ENCODE data around the gene PET117.
"Not testable (repeated sequence)": the region's sequence is repeated elsewhere in the genome, so short reads cannot be mapped to it uniquely, and the experiment has no call there.

The PET117 gene, protein sequence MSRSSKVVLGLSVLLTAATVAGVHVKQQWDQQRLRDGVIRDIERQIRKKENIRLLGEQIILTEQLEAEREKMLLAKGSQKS

DNA sequence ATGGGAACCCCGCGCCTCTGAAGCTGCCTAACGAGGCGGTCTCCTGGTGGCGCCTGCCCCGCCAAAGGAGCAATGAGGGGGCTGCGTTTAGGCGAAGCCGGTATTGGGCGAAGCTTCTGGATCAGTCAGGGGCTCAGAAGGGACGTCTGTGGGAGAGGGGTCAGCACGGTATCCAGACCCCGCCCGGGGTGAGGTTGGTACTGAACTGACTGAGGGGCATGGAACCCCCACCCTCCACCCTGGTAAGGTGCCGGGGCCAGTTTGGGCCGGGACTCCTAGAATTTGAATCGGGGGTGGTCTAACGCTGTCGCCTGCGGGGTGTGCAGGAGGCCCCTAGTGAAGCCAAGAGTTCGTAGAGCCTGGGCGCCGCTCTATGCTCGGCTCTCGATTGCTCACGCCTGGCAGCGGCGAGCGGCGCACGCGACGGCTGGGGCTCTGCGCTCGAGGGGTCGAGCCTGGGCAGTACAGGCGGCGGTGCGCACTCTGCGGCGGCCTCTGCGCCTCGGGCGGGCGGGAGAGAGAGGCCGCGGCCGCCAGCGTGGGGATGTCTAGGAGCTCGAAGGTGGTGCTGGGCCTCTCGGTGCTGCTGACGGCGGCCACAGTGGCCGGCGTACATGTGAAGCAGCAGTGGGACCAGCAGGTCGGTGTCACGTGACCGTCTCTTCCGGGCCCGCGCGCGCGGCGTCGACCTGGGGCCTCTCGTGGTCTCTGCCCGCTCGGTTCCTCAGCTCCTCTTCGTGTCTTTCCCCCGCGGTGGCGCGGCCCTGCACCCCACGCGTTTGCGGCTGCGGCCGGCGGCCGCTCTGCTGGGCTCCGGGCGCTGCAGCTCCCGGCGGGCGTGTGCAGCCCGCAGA, at the start of gene PET117, which contains the start of gene KAT14:
Gene PET117, plus strand, starts transcription at position 452 of the 854 bp plus-strand sequence. Its CDS starts 93 bp downstream, at position 545.
Gene KAT14, plus strand, starts transcription at position 452 of the 854 bp plus-strand sequence. CDS start 4,798 bp downstream, outside the sequence.
- peak; percentile 90 for DNase-seq (ENCODE audit: low spot score)

DNA sequence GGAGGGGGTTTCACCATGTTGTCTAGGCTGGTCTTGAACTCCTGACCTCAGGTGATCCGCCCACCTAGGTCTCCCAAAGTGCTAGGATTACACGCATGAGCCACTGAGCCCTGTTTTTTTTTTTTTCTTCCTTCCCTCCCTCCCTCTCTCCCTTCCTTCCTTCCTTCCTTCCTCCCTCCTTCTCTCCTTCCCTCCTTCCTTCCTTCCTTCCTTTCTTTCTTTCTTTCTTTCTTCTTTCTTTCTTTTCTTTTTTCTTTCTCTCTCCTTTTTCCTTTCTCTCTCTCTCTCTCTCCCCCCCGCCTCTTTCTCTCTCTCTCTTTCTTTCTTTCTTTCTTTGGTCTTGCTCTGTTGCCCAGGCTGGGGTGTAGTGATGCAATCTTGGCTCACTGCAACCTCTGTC, 49.4 kb upstream of the PET117 start:
- DNase-seq (ENCODE audit: low spot score), result not testable (repeated sequence)

DNA sequence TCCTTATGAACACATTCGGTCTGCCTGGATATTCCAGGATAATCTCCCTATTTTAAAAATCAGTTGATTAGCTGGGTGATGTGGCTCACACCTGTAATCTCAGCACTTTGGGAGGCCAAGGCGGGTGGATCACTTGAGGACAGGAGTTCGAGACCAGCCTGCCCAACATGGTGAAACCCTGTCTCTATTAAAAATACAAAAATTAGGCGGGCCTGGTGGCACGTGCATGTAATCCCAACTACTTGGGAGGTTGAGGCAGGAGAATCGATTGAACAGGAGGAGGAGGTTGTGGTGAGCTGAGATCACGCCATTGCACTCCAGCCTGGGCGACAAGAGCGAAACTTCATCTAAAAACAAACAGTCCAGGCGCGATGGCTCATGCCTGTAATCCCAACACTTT, 48.8 kb upstream of the PET117 start:
- DNase-seq (ENCODE audit: low spot score), result not testable (repeated sequence)

DNA sequence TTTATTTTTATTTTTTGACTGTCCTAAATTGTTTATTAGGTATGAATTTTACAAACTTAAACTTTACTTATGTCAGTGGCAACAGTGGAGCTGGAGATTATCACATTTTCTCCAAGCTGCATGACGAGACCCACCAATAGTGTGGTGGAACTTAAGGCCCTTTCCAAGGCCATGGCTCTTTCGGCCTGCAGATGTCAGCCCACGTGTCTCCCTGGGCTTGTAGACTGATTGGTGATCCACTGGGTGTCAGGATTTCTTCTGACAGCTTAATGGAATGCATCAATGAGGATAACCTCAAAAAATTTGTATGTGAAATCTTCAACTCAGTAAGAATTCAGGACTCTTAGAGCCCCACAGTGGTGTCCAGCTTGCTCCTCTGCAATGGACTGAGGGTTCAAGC, 47.6 kb upstream of the PET117 start:
- no peak for DNase-seq (ENCODE audit: low spot score)

DNA sequence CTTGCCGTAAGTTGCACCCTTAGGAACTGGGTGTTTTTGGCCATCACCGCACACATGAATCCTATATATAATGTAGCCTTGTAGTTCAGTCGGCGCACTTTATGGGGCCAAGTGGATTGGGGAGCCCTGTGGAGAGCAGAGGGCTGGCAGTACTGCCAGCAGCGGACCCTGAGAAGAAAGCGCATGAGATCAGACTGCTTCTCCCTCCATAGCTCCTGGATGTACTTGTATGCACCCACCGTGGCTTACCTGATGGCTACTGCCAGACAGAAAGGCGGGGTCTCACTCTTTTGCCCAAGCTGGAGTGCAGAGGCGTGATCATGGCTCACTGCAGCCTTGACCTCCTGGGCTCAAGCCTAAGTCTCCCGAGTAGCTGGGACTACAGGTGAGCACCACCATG, 47.2 kb upstream of the PET117 start:
- no peak for DNase-seq (ENCODE audit: low spot score)

DNA sequence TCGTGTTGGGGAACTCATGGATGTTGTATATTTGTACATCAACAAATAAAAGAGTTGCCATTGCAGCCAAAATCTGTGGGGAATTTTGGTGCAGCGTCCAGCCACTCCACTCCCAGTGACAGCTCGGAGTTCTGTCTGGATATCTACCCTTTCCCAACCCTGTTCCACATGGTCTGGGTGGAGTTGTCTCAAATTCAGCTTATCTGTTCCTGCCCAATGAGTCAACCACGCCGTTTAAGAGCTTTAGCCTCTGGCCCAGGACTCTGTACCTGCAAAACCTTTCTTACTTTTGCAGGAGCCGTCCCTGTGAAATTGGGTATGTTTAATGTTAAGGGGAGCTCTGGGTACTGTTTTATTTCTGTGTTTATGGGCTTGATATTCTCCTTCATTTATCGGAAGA, 46.0 kb upstream of the PET117 start:
- no peak for DNase-seq (ENCODE audit: low spot score)

DNA sequence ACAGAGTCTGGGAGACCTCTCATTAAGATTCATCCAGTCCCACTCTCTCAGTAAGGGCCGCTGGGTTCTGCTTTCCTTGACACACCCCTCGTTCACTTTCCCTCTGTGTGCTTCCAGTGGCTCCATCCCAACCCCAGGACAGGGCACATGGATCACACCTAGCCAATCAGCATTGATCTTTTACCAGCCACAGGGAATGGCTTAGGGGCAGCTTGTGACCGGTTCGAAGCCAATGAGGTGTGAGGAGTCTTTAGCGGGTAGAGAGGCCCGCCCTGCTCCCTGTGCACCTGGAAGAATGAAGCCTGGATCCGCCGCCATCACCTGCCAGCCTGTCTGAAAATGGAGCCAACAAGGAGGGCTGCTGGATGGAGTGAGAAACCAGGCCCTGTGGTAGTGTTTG, 44.8 kb upstream of the PET117 start:
- DNase-seq (ENCODE audit: low spot score), result no peak

DNA sequence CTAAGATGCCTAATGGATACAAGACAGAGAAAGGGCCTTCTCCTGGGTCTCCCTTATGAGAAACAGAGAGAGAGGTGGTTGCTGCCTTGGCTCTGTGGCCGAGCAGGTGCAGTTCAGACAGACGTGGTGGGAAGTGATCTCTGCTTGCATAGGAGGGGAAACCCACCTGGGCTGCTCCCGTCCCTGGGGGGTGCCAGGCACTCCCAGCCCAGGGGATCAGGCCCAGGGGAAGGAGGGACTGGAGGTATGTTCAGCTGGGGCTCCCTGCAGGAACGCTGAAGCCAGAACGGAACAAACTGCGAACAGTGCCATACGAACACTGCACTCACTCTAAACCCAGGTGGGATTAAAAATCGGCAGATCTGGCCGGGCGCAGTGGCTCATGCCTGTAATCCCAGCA, 44.3 kb upstream of the PET117 start:
- DNase-seq (ENCODE audit: low spot score), result no peak

DNA sequence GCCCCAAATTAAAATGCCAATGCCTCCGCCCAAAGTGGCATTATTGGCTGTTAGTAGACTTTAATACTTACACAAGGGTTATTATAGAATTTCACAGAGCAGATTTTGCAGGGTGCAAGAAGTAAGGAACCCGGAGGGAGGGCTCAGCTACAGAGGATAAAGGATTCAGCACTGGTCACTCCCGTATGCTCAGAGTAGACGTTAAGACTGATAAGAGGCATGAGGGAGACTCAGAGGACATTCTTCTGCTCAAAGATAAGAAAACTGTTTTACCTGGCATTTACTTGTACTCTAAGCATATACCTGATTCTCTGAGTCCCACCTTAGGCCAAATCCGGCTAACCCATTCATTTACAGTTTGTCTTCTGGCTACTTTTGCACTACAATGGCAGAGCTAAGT, 43.5 kb upstream of the PET117 start:
- DNase-seq (ENCODE audit: low spot score), result no peak

DNA sequence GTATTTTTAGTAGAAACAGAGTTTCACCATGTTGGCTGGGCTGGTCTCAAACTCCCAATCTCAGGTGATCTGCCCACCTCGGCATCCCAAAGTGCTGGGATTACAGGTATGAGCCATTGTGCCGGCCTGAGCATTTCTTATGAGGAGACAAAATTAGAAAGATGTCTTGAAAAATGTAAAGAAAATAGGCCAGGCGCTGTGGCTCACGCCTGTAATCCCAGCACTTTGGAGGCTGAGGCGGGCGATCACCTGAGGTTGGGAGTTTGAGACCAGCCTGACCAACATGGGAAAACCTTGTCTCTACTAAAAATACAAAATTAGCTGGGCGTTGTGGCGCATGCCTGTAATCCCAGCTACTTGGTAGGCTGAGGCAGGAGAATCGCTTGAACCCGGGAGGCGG, 37.1 kb upstream of the PET117 start:
- DNase-seq (ENCODE audit: low spot score), result not testable (repeated sequence)

DNA sequence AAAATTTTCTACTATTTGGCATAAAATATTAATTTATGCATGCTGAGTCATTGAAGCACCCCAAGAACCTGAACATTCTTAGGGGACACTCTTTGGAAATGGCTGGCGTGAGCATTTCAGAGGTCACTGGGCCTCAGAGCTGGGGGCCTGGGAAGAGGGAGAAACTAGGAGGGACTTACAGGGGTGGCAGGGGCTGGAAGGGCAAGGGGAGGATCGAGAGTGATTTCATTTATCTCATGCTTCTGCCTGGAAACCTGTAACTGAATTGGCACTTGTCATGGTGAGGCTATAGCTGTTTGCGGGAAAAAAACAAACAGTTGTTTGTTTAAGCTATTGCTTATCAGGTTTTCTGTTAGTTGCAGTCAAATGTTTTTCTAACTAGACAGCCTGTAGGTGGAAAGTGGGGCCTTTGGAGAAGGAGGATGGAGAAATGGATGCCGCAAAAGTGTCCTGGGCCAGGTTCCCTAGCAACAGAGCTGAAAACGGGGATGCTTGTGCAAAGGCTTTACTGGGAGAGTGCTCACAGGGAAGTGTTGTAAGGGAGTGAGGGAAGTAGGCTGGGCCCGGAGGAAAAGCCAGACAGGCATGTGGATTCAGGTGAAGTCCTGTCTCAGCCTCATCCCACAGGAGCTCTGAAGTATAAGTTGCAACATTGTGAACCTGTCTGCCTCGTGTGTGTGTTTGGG, 36.4 kb upstream of the PET117 start:
- DNase-seq (ENCODE audit: low spot score), result no peak

DNA sequence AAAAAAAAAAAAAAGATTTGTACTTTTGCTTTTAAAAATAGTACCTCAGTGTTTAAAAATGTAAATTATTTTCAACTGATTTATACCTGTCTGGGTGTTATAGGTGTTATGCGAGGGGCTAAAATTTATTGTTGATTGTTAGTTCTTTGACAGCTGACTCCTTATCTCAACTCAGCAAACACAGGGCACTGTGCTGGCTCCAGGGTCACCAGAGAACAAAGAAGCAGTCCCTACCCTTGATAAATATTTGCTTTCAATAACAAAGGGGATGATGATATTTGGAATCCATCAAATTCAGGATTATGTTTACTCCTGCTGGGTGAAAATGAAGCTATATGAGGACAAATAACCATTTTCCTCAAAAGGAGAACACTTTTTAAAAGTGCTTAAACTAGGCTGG, 34.2 kb upstream of the PET117 start:
- no peak for DNase-seq (ENCODE audit: low spot score)

DNA sequence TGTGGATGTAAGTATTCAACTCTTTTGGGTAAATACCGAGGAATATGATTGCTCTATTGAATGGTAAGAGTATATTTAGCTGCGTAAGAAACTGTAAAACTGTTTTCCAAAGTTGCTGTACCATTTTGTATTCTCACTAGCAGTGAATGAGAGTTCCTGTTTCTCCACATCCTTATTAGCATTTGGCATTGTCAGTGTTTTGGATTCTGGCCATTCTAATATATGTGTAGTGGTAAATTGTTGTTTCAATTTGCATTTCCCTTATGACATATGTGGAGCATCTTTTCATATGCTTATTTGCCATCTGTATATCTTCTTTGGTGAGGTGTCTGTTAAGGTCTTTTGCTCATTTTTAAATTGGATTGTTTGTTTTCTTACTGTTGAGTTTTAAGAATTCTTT, 29.3 kb upstream of the PET117 start:
- DNase-seq (ENCODE audit: low spot score), result no peak

DNA sequence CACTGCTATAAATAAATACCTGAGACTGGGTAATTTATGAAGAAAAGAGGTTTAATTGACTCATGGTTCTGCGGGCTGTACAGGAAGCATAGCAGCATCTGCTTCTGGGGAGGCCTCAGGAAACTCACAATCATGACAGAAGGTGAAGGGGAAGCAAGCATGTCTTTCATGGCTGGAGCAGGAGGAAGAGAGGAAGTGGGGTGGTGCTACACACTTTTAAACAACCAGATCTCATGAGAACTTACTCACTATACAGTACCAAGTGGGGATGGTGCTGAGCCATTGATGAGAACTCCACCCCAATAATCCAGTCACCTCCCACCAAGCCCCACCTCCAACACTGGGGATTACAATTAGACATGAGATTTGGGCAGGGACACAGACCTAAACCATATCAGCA, 9.1 kb upstream of the PET117 start:
- DNase-seq (ENCODE audit: low spot score), result not testable (repeated sequence)

DNA sequence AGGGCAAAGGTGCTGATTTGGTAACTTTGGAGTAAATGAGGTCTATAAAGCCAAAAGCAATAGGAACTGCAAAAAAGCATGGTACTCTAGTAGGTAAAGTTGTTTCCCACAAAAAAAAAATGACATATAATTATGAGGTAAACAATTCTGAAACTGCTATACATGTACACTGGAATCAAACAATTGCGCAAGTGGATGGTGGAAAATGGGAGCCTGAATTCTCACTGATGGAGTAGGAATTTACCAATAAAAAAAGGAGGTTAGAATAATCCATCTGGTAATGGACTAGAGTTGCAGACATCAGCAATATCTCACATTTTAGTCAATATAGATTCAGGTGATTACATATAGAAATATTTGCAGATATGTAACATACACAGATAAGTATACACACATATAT, 5.0 kb upstream of the PET117 start:
- no peak for DNase-seq (ENCODE audit: low spot score)

DNA sequence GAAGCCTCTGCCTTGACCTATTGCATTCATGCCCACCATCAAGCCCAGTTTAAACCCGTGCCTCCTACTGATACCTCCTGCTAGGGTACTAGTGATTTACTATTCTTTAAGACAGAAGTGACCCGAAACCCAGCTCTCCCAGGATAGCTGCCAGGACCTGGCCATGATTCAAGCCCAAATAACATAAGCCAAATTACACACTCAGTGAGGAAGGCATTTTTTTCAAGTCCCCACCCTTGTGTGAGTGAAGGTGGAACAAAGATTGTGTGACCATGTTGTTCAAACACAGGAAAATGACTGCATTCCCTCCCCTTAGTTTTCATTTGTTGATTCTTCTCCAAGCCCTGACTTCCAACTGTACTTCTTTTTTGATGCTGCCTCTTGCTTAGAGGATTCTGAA, 3.7 kb upstream of the PET117 start:
- DNase-seq (ENCODE audit: low spot score), result no peak

DNA sequence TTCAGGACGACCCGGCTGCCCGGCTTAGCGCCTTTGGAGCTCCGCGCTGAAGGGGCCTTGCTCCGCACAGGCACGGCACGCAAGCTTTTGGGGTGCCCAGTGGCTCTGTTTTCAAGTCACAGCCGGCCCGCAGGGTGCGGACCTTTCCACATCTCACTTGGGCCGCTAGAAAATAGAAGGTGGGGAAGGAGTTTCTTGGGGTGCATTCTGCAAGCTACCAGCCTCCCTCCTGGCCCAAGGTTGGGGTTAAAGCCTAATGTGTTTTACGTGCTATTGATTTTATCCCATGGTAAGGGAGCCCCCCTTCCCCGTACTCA, 561 bp downstream of the PET117 start:
- DNase-seq (ENCODE audit: low spot score), result no peak

DNA sequence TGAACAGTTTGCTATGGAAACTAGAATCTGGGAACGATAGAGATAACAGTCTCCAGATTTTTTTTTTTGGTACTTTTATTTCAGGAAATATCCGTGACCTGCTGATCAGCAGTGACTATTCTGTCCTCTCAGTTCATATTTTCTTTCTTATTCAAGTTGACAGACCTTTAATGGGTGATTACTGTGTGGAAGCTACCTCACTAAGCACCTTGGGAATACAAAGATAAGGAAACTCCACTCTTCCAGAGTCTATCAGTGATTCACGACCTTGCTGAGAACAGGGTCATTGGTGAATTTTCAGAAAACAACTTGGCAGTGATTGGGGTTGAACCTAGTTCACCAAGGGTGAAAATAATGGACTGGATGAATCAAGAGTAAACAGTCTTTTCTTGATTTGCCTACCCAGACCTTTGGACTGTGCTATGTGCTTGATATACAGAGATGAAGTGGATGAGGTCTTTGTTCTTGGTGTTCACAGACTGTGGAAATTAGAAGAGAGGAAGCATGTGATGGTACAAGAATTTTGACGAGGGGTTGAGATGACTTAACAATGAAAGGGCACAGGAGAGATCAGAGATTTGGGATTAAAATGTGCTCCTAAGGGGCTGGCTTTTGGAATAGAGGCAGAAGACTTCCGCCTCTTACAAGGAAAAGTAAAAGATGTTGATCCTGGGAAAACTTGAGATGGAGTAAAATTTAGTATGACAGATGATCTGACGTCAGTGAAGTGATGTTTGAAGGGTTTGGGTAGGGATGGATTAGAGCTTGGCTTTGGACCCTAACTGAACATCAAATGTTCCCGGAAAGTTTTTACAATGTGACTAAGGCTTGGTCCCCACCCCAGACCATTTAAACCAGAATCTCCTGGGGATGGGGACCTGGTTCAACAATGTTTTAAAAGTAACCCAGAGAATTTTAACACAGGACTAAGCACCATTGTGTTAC, 1.2 kb downstream of the PET117 start:
- DNase-seq (ENCODE audit: low spot score), result no peak

DNA sequence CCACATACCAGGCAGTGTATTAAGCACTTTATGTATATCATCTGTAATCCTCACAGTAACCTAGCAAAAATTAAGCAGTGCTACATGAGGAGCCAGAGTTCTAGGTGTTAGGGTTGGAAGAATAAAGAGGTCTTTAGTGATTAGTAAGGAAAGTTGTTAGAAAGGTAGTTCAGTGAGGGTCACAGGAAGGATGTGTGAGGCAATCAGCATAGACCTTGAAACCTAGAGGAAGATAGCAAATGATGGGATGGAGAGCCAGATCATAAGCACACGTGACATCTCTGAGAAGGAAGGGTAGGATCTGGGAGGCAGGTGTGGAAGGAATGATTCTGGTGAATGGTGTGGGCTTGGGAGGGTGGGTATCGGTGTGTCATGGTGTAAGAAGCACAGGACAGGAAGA, 2.2 kb downstream of the PET117 start:
- DNase-seq (ENCODE audit: low spot score), result no peak

DNA sequence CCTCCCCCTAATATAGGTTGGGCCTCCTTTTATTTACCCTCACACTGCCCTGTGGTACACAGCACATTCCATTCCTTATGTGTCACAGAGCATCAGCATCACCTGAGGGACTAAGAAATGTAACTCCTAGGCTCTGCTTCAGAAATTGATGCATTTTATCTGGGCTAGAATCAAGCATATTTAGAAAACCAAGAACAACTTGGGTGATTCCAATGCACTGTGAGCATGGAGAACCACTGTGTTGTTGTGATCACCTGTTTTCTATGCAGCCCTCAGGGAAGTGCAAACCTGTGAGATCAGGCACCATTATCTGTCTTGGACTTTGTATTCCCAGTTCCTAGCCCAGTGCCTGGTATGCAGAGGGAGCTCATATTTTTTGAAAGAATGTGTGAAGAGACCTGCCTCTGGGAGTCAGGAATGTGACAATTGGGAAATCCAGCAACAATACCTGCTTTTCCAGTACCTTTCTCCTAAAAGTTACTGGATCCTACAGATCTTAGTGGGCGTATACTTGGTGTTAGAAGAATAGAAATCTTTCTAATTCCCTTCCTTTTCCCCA, 7.0 kb downstream of the PET117 start:
- DNase-seq (ENCODE audit: low spot score), result no peak

DNA sequence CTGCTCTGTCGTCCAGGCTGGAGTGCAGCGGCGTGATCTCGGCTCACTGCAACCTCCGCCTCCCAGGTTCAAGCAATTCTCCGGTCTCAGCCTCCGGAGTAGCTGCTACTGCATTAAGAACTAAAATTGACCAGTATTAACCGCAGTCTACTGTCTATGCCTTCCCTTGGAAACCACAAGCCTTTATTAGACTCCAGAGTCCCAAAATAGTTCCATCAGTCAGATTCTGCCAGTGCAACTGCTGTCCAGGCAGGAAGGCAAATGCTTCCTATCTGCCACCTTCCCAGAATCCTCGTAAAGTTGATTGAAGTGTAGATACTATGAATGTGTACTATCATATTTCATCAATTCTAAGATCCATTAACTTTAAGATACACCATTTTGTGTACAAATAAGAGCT, 16.7 kb downstream of the PET117 start:
- no peak for DNase-seq (ENCODE audit: low spot score)

DNA sequence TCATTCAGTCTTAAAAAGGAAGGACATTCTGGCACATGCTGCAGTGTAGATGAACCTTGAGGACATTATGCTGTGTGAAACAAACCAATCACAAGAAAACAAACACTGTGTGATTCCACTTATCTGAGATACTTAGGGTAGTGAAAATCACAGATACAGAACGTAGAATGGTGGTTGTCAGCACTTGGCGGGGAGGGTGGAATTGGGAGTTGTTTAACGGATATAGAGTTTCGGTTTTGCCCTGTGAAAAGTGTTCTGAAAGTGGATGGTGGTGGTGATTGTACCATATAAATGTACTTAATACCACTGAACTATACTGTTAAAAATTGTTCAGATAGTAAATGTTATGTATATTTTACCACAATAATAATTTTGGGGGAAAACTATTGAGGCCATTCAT, 18.4 kb downstream of the PET117 start:
- DNase-seq (ENCODE audit: low spot score), result no peak

All from hematopoietic multipotent progenitor cell treated with erythropoietin and hydrocortisone succinate and interleukin-3 and kit ligand, for 15 days (in vitro differentiated cells).